Muscle of back (tissue), 11 donors: ENCODE results near the gene CLDN20. TPM values are rescaled to one million over a fixed set of nuclear protein-coding genes. Genes with fewer than 3 reads are reported as not detected.
"Not testable (repeated sequence)": the region's sequence is repeated elsewhere in the genome, so short reads cannot be mapped to it uniquely, and the experiment has no call there.

ENCODE experiments used
- DNase-seq, 3 donors: peaks; one replicate each; pipeline versions ENCODE4 v3.0.0 to v3.0.0-alpha.2; 2013
- polyA plus RNA-seq, 10 donors: library from polyadenylated mRNA; unstranded; fragments of 120-200 nt; gene quantifications; one replicate each; pipeline ENCODE4 v1.2.1, GENCODE V29; 2013; ENCODE audit not compliant: insufficient read length in 10 of 10

Gene CLDN20
- polyA plus RNA-seq, 10 donors = 0.30 to 1.4 (median 0.49) TPM

- no peak for DNase-seq
Observed at GRCh38 chr6:155310596-155310995, 46.8 kb downstream of the CLDN20 start.

GRCh38 chr6:155311086-155311485 is 47.3 kb downstream of the CLDN20 start:
- DNase-seq = no peak

GRCh38 chr6:155311583-155311982 is 47.8 kb downstream of the CLDN20 start:
- DNase-seq = no peak

GRCh38 chr6:155312950-155313349 is 49.1 kb downstream of the CLDN20 start:
- DNase-seq = not testable (repeated sequence)

- DNase-seq = no peak
Observed at GRCh38 chr6:155313602-155314091, 49.8 kb downstream of the CLDN20 start.

DNA sequence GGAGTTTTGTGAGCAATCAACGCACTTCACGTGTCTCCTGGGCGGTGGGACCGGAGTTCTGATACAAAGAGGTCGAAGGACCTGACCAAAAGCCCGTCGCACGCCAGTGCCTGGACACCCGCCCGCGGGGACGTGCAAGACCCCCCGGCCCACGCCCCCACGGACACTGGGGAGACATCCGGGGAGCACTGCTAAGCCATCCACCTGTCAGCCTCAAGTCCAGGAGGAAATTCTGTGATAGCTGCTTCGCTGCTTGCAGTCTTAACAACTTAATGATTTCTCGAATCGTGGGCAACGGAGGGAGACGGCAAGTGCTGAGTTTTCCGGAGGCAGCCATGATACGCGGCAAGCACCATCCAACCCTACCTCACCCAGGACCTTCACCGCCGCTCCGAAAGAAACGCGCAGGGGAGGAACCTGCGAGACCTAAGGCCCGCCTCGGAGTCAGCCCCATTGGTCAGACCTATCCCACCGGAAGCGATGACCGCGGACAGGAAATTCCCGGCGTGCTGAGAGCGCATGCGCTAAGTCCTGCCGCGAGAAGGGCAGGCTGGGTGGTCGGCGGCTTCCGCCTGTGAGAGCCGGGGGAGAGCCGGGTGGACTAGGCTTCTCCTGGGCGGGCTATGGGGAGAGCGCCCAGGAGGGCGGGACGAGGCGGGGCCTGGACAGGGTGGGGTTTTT is 50.4 kb downstream of the CLDN20 start, which contains the start of gene TFB1M:
TSS of gene TFB1M (minus strand) at position 393 of the 681 bp plus-strand sequence. CDS start at position 337, 56 bp downstream.
- DNase-seq = peak; percentile 99

GRCh38 chr6:155314773-155315515 is 51.1 kb downstream of the CLDN20 start:
- DNase-seq = peak in 1 of 3 donors; percentile 77

DNA sequence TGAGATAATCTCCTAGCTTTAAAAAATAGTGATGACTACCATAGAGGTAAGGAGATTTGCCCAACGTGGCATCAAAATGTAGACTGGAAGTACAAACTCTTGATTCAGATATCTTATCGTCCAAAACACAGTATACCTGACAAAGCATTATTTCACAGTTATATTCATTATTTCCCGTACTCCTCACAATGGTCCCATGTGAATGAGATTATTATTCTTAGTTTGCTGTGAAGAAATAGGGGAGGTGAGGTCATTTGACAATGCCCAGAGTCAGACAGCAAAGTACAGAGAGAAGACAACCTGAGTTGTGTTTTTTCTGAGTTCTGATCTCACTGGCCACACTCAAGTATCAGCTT is 51.7 kb downstream of the CLDN20 start:
- no peak for DNase-seq

DNA sequence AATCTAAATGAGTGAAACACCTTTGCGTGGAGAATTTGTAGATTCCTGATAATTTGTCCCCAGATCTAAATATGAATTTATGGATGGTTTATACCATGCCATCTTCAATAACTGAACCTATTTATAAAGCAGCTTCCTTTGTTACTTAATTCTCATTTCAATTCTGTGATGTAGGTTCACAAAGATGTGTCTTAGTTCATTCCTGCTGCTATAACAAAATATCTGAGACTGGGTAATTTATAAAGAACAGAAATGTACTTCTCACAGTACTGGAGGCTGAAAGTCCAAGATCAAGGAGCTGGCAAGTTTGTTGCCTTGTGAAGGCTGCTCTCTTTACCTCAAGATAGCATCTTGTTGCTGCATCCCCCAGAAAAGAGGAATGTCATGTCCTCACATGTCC is 52.6 kb downstream of the CLDN20 start:
- no peak for DNase-seq

GRCh38 chr6:155317186-155317585 is 53.4 kb downstream of the CLDN20 start:
- no peak for DNase-seq

DNA sequence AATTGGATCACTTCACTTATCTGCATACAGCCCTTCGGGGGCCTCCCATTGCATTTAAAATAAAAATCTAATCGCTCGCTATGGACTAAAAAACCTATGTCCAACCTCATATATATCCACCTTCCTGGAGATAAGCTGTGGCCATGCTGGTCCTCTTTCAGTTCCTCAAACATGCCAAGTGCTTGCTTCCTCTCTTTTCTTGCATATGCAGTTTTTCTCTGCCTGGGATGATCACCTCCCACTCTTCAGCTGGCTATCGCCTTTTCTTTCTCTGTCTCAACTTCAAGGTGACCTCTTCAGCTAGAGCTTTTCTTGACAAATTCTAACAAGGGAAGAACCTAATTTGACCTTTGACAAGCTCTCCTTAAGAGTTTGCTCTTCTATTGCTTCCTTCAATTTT is 56.1 kb downstream of the CLDN20 start:
- DNase-seq = peak in 1 of 3 donors; percentile 14

GRCh38 chr6:155324172-155324571 is 60.4 kb downstream of the CLDN20 start:
- DNase-seq = no peak

DNA sequence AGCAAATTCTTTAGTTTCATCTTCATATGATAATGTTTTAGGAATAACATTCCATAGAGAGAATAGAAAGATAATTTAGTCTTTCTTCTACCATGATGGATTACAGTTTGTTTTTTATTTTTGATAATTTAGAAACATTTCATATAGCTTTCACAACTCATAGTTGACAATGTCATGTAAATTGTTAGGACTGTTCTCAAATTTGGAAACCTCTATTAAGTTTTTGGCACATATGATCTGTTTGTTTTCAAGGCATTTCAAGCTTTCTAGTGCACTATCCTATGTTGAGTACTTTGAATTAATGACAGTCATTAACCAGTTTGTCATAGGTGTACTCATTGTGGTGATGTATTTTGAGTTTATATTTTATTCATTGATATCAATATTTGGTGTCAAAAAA is 61.2 kb downstream of the CLDN20 start:
- DNase-seq = no peak

- DNase-seq = no peak
Observed at GRCh38 chr6:155325700-155326516, 62.1 kb downstream of the CLDN20 start.

Other genes starting within 250 kb of the CLDN20 start
- 10 to 100 TPM in 8 of 10 donors, 1 to 10 TPM in 2; 8.9 to 18.1 (median 13.3) TPM for gene TFB1M, start 50.5 kb downstream of the CLDN20 start, polyA plus RNA-seq
- gene NOX3, start 191.8 kb downstream of the CLDN20 start, polyA plus RNA-seq = not detected